Activated T-helper 1 cell treated with Interleukin-2 at 50 U/mL for 16 hours (primary cell): ENCODE results near the gene GALNT1.
"Not testable (repeated sequence)": the region's sequence is repeated elsewhere in the genome, so short reads cannot be mapped to it uniquely, and the experiment has no call there.

Experiments
- DNase-seq: peaks from one replicate; pipeline ENCODE4 v3.0.0-alpha.2; 2020; ENCODE audit warnings: low read depth

GALNT1 gene

GRCh38 chr18:35581546-35581897, at the start of gene GALNT1:
Gene GALNT1, plus strand, starts transcription at chr18:35581740. Its CDS starts 72,923 bp downstream, at chr18:35654663.
- DNase-seq, result no peak

- DNase-seq, result no peak
These were observed 47.6 kb upstream of the GALNT1 start for GRCh38 chr18:35533916-35534405.

- no peak for DNase-seq
These were observed 46.2 kb upstream of the GALNT1 start for GRCh38 chr18:35535297-35535696.

GRCh38 chr18:35542356-35542755, 39.2 kb upstream of the GALNT1 start:
- no peak for DNase-seq

- no peak for DNase-seq
These were observed 34.4 kb upstream of the GALNT1 start for GRCh38 chr18:35547008-35547605.

- DNase-seq, result no peak
These were observed 32.0 kb upstream of the GALNT1 start for GRCh38 chr18:35549564-35549963.

- no peak for DNase-seq
These were observed 28.2 kb upstream of the GALNT1 start for GRCh38 chr18:35553300-35553699.

GRCh38 chr18:35555538-35555937, 26.0 kb upstream of the GALNT1 start:
- DNase-seq, result not testable (repeated sequence)

GRCh38 chr18:35559867-35560266, 21.7 kb upstream of the GALNT1 start:
- DNase-seq, result no peak

- no peak for DNase-seq
These were observed 16.6 kb upstream of the GALNT1 start for GRCh38 chr18:35564795-35565453.

- no peak for DNase-seq
These were observed 15.5 kb upstream of the GALNT1 start for GRCh38 chr18:35566019-35566418.

- no peak for DNase-seq
These were observed 11.4 kb upstream of the GALNT1 start for GRCh38 chr18:35570182-35570581.

- DNase-seq, result no peak
These were observed 10.4 kb upstream of the GALNT1 start for GRCh38 chr18:35571138-35571537.

GRCh38 chr18:35572644-35573043, 8.9 kb upstream of the GALNT1 start:
- DNase-seq, result no peak

- DNase-seq, result no peak
These were observed 8.0 kb upstream of the GALNT1 start for GRCh38 chr18:35573531-35573930.

GRCh38 chr18:35576240-35576845, 5.2 kb upstream of the GALNT1 start:
- DNase-seq, result not testable (repeated sequence)

GRCh38 chr18:35577045-35577848, 4.3 kb upstream of the GALNT1 start:
- DNase-seq, result no peak

- DNase-seq, result no peak
These were observed 3.1 kb upstream of the GALNT1 start for GRCh38 chr18:35578481-35578880.

GRCh38 chr18:35578936-35579335, 2.6 kb upstream of the GALNT1 start:
- no peak for DNase-seq

- peak; percentile 36 for DNase-seq
These were observed 620 bp upstream of the GALNT1 start for GRCh38 chr18:35580701-35581539.

GRCh38 chr18:35581898-35582641, 530 bp downstream of the GALNT1 start:
- DNase-seq, result peak; percentile 2
